ENCODE measurements around the gene NSD1.

DNA sequence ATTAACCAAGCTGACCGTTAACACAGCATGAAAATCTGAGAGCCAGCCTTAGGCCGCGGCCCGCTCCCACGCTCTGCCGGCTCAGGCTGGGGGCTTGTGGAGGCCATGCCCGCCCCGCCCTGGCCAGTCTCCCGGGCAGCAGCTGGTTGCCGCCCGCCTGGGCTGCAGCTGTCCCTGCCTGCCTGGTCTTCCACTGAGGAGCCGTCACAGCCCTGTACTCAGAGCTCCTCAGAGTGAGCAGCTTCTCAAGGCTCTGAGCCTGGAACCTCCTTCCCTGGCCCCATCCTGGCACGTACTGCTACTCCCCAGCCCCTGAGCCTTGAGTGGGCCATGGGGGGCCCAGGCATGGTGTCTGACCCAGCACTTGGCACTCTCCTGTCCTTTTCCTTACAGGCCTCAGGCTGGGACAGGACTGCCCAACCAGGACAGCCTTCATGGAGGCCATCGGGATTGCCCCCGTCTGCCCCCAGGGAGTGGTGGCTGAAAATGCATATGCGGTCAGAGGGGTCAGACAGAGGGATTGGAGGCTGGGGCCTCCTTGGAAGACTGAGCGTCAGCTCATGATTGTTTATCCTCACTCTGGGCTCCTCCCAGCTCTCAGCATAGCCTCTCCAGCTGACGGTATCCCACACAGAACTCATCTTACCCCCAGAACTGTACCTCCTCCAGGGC, 35.0 kb upstream of the NSD1 start:
- TF ChIP-seq SIN3A (IDR thresholded peaks at IDR 0.05; ENCODE audit: low read depth) (no peak), POLR2A (IDR thresholded peaks at IDR 0.05; ENCODE audit: borderline replicate concordance, extremely low read depth, insufficient read depth, insufficient read length) (no peak), RAD21 (IDR thresholded peaks at IDR 0.05; ENCODE audit: low read depth) (no peak), EGR1 (IDR thresholded peaks at IDR 0.05; ENCODE audit: low read depth) (no peak), CTCF (IDR thresholded peaks at IDR 0.05 in 2 of 3, conservative IDR thresholded peaks at IDR 0.05 in 1 of 3; ENCODE audit: borderline replicate concordance in 1 of 3, insufficient read depth in 1 of 3, low read depth in 2 of 3, low read length in 2 of 3) (no peak), EZH2 (IDR thresholded peaks at IDR 0.05) (no peak), EZH2phosphoT487 (IDR thresholded peaks at IDR 0.05; ENCODE audit: borderline replicate concordance) (no peak), MAX (IDR thresholded peaks at IDR 0.05) (no peak), POLR2AphosphoS5 (IDR thresholded peaks at IDR 0.05; ENCODE audit: low read depth, low read length) (no peak; the same call in 1 of the 2 replicates), SP1 (IDR thresholded peaks at IDR 0.05; ENCODE audit: low read depth) (no peak), ELF1 (IDR thresholded peaks at IDR 0.05; ENCODE audit: borderline replicate concordance, low read depth) (no peak)
- TF ChIP-seq, protein P1, sequence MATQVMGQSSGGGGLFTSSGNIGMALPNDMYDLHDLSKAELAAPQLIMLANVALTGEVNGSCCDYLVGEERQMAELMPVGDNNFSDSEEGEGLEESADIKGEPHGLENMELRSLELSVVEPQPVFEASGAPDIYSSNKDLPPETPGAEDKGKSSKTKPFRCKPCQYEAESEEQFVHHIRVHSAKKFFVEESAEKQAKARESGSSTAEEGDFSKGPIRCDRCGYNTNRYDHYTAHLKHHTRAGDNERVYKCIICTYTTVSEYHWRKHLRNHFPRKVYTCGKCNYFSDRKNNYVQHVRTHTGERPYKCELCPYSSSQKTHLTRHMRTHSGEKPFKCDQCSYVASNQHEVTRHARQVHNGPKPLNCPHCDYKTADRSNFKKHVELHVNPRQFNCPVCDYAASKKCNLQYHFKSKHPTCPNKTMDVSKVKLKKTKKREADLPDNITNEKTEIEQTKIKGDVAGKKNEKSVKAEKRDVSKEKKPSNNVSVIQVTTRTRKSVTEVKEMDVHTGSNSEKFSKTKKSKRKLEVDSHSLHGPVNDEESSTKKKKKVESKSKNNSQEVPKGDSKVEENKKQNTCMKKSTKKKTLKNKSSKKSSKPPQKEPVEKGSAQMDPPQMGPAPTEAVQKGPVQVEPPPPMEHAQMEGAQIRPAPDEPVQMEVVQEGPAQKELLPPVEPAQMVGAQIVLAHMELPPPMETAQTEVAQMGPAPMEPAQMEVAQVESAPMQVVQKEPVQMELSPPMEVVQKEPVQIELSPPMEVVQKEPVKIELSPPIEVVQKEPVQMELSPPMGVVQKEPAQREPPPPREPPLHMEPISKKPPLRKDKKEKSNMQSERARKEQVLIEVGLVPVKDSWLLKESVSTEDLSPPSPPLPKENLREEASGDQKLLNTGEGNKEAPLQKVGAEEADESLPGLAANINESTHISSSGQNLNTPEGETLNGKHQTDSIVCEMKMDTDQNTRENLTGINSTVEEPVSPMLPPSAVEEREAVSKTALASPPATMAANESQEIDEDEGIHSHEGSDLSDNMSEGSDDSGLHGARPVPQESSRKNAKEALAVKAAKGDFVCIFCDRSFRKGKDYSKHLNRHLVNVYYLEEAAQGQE (IDR thresholded peaks at IDR 0.05; ENCODE audit: low read depth) = no peak

Measured in HCT116 (cell line).